ENCODE measurements around the gene SERPINB12. TPM values are rescaled to one million over a fixed set of nuclear protein-coding genes. Genes with fewer than 3 reads are reported as not detected.

The SERPINB12 gene
- not detected in 2 replicates for total RNA-seq (2022)
- Bru-seq, nascent RNA: percentile 5 among the genes with signal in this experiment
- percentile 9 among the genes with signal in this experiment for BruChase-seq, experiment 1, labeled RNA remaining after a 6-hour chase
- percentile 4 among the genes with signal in this experiment for BruChase-seq, experiment 2, labeled RNA remaining after a 2-hour chase
- long read RNA-seq: 0 reads

GRCh38 chr18:63542069-63542468, at the start of gene SERPINB12:
Gene SERPINB12, plus strand, starts transcription at chr18:63542369. Its CDS starts 13,791 bp downstream, at chr18:63556160.
- DNase-seq: no peak
- H3K4me1 Mint-ChIP-seq (ENCODE audit: low read depth, unreplicated experiment): no peaks in the 10 kb centered on the region
- no peak within 1 kb of the TSS for H3K4me3 Mint-ChIP-seq (ENCODE audit: low read depth, unreplicated experiment)
- no peak for TF ChIP-seq CTCF (IDR thresholded peaks at IDR 0.05; ENCODE audit: unreplicated experiment)
- H3K27ac Mint-ChIP-seq (ENCODE audit: unreplicated experiment): no peak within 1 kb of the TSS
- H3K9me3 Mint-ChIP-seq (ENCODE audit: low read depth, unreplicated experiment): no peaks in the 10 kb centered on the region
- no peaks in the 10 kb centered on the region for H3K27me3 Mint-ChIP-seq (ENCODE audit: unreplicated experiment)
- no TSS peak for BruUV-seq (replicated peaks)
- intact Hi-C loops (cut with micrococcal nuclease; ENCODE audit: unreplicated experiment): no loop called here
- H3K36me3 Mint-ChIP-seq (ENCODE audit: insufficient read depth, unreplicated experiment): no peaks in the 10 kb centered on the region
- CTCF ChIA-PET: interaction anchor here (0.6 kb wide), 1 partner anchor 135 kb away, joined by 4 read pairs; no protein-coding TSS in a partner anchor

GRCh38 chr18:63492851-63493250, 49.3 kb upstream of the SERPINB12 start:
- Mint-ChIP-seq H3K36me3 (ENCODE audit: insufficient read depth, unreplicated experiment) (peaks cover 16% of the 10 kb centered on the region), H3K27me3 (ENCODE audit: unreplicated experiment) (no peaks in the 10 kb centered on the region), H3K4me1 (ENCODE audit: low read depth, unreplicated experiment) (no peaks in the 10 kb centered on the region), H3K4me3 (ENCODE audit: low read depth, unreplicated experiment) (no peak overlapping the region), H3K9me3 (ENCODE audit: low read depth, unreplicated experiment) (no peaks in the 10 kb centered on the region), H3K27ac (ENCODE audit: unreplicated experiment) (no peak overlapping the region)
- CTCF ChIA-PET: no interaction called here
- intact Hi-C loops (cut with micrococcal nuclease; ENCODE audit: unreplicated experiment): no loop called here
- no TSS peak for BruUV-seq (replicated peaks)
- no peak for DNase-seq
- TF ChIP-seq CTCF (IDR thresholded peaks at IDR 0.05; ENCODE audit: unreplicated experiment): no peak

- no peaks in the 10 kb centered on the region for H3K4me1 Mint-ChIP-seq (ENCODE audit: low read depth, unreplicated experiment)
- no peak for TF ChIP-seq CTCF (IDR thresholded peaks at IDR 0.05; ENCODE audit: unreplicated experiment)
- no peaks in the 10 kb centered on the region for H3K27me3 Mint-ChIP-seq (ENCODE audit: unreplicated experiment)
- no peak for DNase-seq
- intact Hi-C loops (cut with micrococcal nuclease; ENCODE audit: unreplicated experiment): no loop called here
- H3K9me3 Mint-ChIP-seq (ENCODE audit: low read depth, unreplicated experiment): no peaks in the 10 kb centered on the region
- no peak overlapping the region for H3K27ac Mint-ChIP-seq (ENCODE audit: unreplicated experiment)
- CTCF ChIA-PET: no interaction called here
- H3K4me3 Mint-ChIP-seq (ENCODE audit: low read depth, unreplicated experiment): no peak overlapping the region
- H3K36me3 Mint-ChIP-seq (ENCODE audit: insufficient read depth, unreplicated experiment): no peaks in the 10 kb centered on the region
- BruUV-seq (replicated peaks): no TSS peak
Observed at GRCh38 chr18:63495675-63496074, 46.5 kb upstream of the SERPINB12 start.

GRCh38 chr18:63505566-63506335, 36.4 kb upstream of the SERPINB12 start:
- DNase-seq: peak; percentile 66
- CTCF ChIA-PET: interaction anchor here (0.6 kb wide), 1 partner anchor 174 kb away, joined by 3 read pairs; no protein-coding TSS in a partner anchor
- H3K27ac Mint-ChIP-seq (ENCODE audit: unreplicated experiment): peak overlapping the region; percentile 40

More at GRCh38 chr18:63505566-63506335, 36.4 kb upstream of the SERPINB12 start:
- Mint-ChIP-seq H3K9me3 (ENCODE audit: low read depth, unreplicated experiment) (no peaks in the 10 kb centered on the region), H3K4me1 (ENCODE audit: low read depth, unreplicated experiment) (no peaks in the 10 kb centered on the region), H3K4me3 (ENCODE audit: low read depth, unreplicated experiment) (no peak overlapping the region), H3K27me3 (ENCODE audit: unreplicated experiment) (no peaks in the 10 kb centered on the region), H3K36me3 (ENCODE audit: insufficient read depth, unreplicated experiment) (no peaks in the 10 kb centered on the region)
- peak; percentile 74 for TF ChIP-seq CTCF (IDR thresholded peaks at IDR 0.05; ENCODE audit: unreplicated experiment)
- intact Hi-C loops (cut with micrococcal nuclease; ENCODE audit: unreplicated experiment): loop anchor here (1.0 to 5.0 kb wide), 2 partner anchors 83 to 374 kb away; partner anchors contain the start of gene VPS4B
- BruUV-seq (replicated peaks): no TSS peak
